ENCODE results near the gene SHB.
A peak's percentile ranks its signal among the peaks of the same experiment; 100 is the strongest.

SHB gene

DNA sequence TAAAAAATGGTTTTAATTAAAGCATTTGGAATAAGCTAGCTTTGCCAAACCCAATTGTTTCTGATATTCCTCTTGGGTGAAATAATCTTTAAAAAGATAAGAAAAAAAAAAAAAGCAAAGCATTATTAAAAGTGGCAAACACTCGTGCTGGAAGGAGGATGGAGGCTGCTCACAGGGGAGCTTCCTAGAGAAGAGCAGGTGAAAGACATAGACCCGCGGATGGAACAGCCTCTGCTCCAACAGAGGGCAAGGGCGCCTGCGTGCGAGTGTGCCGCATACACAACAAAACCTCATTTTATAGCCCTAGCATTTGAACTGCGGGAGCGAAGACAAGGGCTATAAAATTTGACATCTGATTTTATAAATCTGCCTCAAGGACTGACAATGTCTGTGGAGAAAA lies 131.7 kb downstream of the SHB start:
- H3K23ac ChIP-seq (ENCODE audit: low read length in 2 of 2): no peak overlapping the region
- peak overlapping the region; percentile 73 for H2AK5ac ChIP-seq (ENCODE audit: low read length, severe bottlenecking)
- peaks cover 20 to 40% of the 10 kb centered on the region in 2 experiments for H3K36me3 ChIP-seq (ENCODE audit: control insufficient read depth in 1 of 2, insufficient read depth in 2 of 2, low read depth in 1 of 2, low read length in 2 of 2)
- H2BK5ac ChIP-seq (ENCODE audit: low read depth, low read length, poor library complexity, severe bottlenecking): no peak overlapping the region
- H4K8ac ChIP-seq (ENCODE audit: low read length): peak overlapping the region; percentile 88
- 63% methylated on average over 5 of the region's 9 CpGs for WGBS
- peak overlapping the region; percentile 90 for H4K91ac ChIP-seq (ENCODE audit: low read length)
- H3K18ac ChIP-seq (ENCODE audit: low read depth in 1 of 2, low read length in 2 of 2): peak overlapping the region; percentile 79 to 96
- H3K9me3 ChIP-seq (ENCODE audit: control insufficient read depth, low read length): no peaks in the 10 kb centered on the region
- peak overlapping the region; percentile 91 for H2BK120ac ChIP-seq (ENCODE audit: low read depth, low read length)
- no peaks in the 10 kb centered on the region for H3K27me3 ChIP-seq (ENCODE audit: control insufficient read depth in 1 of 2, insufficient read depth in 1 of 2, low read length in 2 of 2)
- H3K27ac ChIP-seq (ENCODE audit: low read length, poor library complexity, severe bottlenecking): peak overlapping the region; percentile 79
- no peak overlapping the region for H2AFZ ChIP-seq (ENCODE audit: low read depth, low read length)
- peak overlapping the region; percentile 49 to 85 for H2BK12ac ChIP-seq (ENCODE audit: low read length in 2 of 2)
- peaks cover 43% of the 10 kb centered on the region for H3K4me1 ChIP-seq (ENCODE audit: control insufficient read depth, insufficient read depth, low read depth, low read length)
- H3K4me2 ChIP-seq (ENCODE audit: low read length, poor library complexity, severe bottlenecking): no peak overlapping the region
- H3K9ac ChIP-seq (ENCODE audit: low read length): peak overlapping the region; percentile 57
- peak overlapping the region; percentile 68 to 95 for H3K4ac ChIP-seq (ENCODE audit: low read depth in 1 of 2, low read length in 2 of 2)
- no peak overlapping the region for H3K4me3 ChIP-seq (ENCODE audit: insufficient read depth in 1 of 2, low read depth in 1 of 2, low read length in 2 of 2)
- H2BK15ac ChIP-seq (ENCODE audit: low read depth, poor library complexity, severe bottlenecking): no peak overlapping the region
- H3K14ac ChIP-seq (ENCODE audit: low read length in 2 of 2): no peak overlapping the region
- H3K79me1 ChIP-seq (replicated peaks; ENCODE audit: low read length, poor library complexity, severe bottlenecking): peaks cover 17% of the 10 kb centered on the region
- no peak for DNase-seq

DNA sequence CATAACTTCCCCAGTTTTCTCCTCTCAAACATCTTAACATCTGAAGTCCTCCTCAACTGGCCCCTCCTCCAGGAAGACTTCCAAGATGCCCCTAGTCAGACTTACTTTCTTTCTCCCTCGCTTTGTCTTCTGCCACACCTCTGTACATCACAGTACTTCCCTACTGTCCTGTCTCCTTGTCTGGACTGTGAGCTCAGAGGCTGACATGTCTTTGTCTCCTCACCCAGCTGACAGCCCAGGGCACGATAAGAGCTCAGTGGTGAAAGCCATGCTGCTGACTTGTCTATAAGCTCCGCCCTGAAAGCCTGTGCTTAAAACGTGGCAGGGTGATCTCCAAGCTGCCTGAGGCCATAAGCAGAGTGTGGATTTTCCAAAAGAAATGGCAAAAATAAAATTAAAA lies 132.1 kb downstream of the SHB start:
- H3K4me2 ChIP-seq (ENCODE audit: low read length, poor library complexity, severe bottlenecking): no peak overlapping the region
- H3K9me3 ChIP-seq (ENCODE audit: control insufficient read depth, low read length): no peaks in the 10 kb centered on the region
- no peak overlapping the region for H3K4ac ChIP-seq (ENCODE audit: low read depth in 1 of 2, low read length in 2 of 2)
- 30% methylated on average over 3 of the region's 4 CpGs for WGBS
- H3K79me1 ChIP-seq (replicated peaks; ENCODE audit: low read length, poor library complexity, severe bottlenecking): peaks cover 17% of the 10 kb centered on the region
- H3K4me3 ChIP-seq (ENCODE audit: insufficient read depth in 1 of 2, low read depth in 1 of 2, low read length in 2 of 2): no peak overlapping the region
- H2AFZ ChIP-seq (ENCODE audit: low read depth, low read length): no peak overlapping the region
- peaks cover 38% of the 10 kb centered on the region for H3K4me1 ChIP-seq (ENCODE audit: control insufficient read depth, insufficient read depth, low read depth, low read length)
- peak overlapping the region; percentile 41 for H4K8ac ChIP-seq (ENCODE audit: low read length)
- no peak overlapping the region for H3K23ac ChIP-seq (ENCODE audit: low read length in 2 of 2)
- H3K18ac ChIP-seq (ENCODE audit: low read depth in 1 of 2, low read length in 2 of 2): peak overlapping the region; percentile 1 to 29
- no peak overlapping the region for H3K14ac ChIP-seq (ENCODE audit: low read length in 2 of 2)
- H2BK5ac ChIP-seq (ENCODE audit: low read depth, low read length, poor library complexity, severe bottlenecking): no peak overlapping the region
- peak overlapping the region in 1 of 2 experiments; percentile 4 for H2BK12ac ChIP-seq (ENCODE audit: low read length in 2 of 2)
- peak; percentile 92 for DNase-seq
- no peak overlapping the region for H2BK15ac ChIP-seq (ENCODE audit: low read depth, poor library complexity, severe bottlenecking)
- no peaks in the 10 kb centered on the region for H3K27me3 ChIP-seq (ENCODE audit: control insufficient read depth in 1 of 2, insufficient read depth in 1 of 2, low read length in 2 of 2)
- H3K9ac ChIP-seq (ENCODE audit: low read length): peak overlapping the region; percentile 57
- peak overlapping the region; percentile 24 for H2BK120ac ChIP-seq (ENCODE audit: low read depth, low read length)
- peaks cover 16 to 36% of the 10 kb centered on the region in 2 experiments for H3K36me3 ChIP-seq (ENCODE audit: control insufficient read depth in 1 of 2, insufficient read depth in 2 of 2, low read depth in 1 of 2, low read length in 2 of 2)
- H4K91ac ChIP-seq (ENCODE audit: low read length): peak overlapping the region; percentile 44
- peak overlapping the region; percentile 6 for H3K27ac ChIP-seq (ENCODE audit: low read length, poor library complexity, severe bottlenecking)
- peak overlapping the region; percentile 6 for H2AK5ac ChIP-seq (ENCODE audit: low read length, severe bottlenecking)

DNA sequence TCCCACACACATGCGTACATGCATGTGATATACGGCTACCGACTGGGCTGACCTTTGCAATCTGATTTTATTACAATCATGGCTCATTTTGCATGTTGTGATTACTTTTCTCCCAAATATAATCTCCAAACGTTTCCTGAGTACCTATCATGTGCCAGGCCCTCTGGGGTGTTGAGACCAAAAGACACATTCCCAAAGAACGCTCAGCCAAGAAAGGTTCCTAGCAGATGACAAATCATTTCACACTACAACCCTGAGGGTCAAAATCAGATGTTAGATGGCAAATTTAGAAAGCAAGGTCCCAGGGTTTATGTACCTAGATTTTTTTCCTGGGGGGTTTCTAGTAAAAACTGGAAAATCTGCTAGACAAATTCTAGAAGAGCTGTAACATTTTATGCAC lies 132.7 kb downstream of the SHB start:
- Histone ChIP-seq H2BK120ac (ENCODE audit: low read depth, low read length) (no peak overlapping the region), H2BK15ac (ENCODE audit: low read depth, poor library complexity, severe bottlenecking) (no peak overlapping the region), H2BK12ac (ENCODE audit: low read length in 2 of 2) (peak overlapping the region in 1 of 2 experiments; percentile 39), H3K23ac (ENCODE audit: low read length in 2 of 2) (no peak overlapping the region), H2AK5ac (ENCODE audit: low read length, severe bottlenecking) (no peak overlapping the region), H3K27me3 (ENCODE audit: control insufficient read depth in 1 of 2, insufficient read depth in 1 of 2, low read length in 2 of 2) (no peaks in the 10 kb centered on the region), H2BK5ac (ENCODE audit: low read depth, low read length, poor library complexity, severe bottlenecking) (no peak overlapping the region), H3K9ac (ENCODE audit: low read length) (peak overlapping the region; percentile 57), H3K4me1 (ENCODE audit: control insufficient read depth, insufficient read depth, low read depth, low read length) (peaks cover 35% of the 10 kb centered on the region), H4K91ac (ENCODE audit: low read length) (no peak overlapping the region), H4K8ac (ENCODE audit: low read length) (no peak overlapping the region), H2AFZ (ENCODE audit: low read depth, low read length) (no peak overlapping the region), H3K9me3 (ENCODE audit: control insufficient read depth, low read length) (no peaks in the 10 kb centered on the region), H3K36me3 (ENCODE audit: control insufficient read depth in 1 of 2, insufficient read depth in 2 of 2, low read depth in 1 of 2, low read length in 2 of 2) (peaks cover 12 to 33% of the 10 kb centered on the region in 2 experiments), H3K14ac (ENCODE audit: low read length in 2 of 2) (no peak overlapping the region), H3K18ac (ENCODE audit: low read depth in 1 of 2, low read length in 2 of 2) (no peak overlapping the region), H3K4me3 (ENCODE audit: insufficient read depth in 1 of 2, low read depth in 1 of 2, low read length in 2 of 2) (no peak overlapping the region), H3K4ac (ENCODE audit: low read depth in 1 of 2, low read length in 2 of 2) (peak overlapping the region in 1 of 2 experiments; percentile 9), H3K79me1 (replicated peaks; ENCODE audit: low read length, poor library complexity, severe bottlenecking) (peaks cover 17% of the 10 kb centered on the region), H3K4me2 (ENCODE audit: low read length, poor library complexity, severe bottlenecking) (no peak overlapping the region), H3K27ac (ENCODE audit: low read length, poor library complexity, severe bottlenecking) (peak overlapping the region; percentile 6)
- no peak for DNase-seq
- WGBS: 81% methylated on average over 5 of the region's 5 CpGs

DNA sequence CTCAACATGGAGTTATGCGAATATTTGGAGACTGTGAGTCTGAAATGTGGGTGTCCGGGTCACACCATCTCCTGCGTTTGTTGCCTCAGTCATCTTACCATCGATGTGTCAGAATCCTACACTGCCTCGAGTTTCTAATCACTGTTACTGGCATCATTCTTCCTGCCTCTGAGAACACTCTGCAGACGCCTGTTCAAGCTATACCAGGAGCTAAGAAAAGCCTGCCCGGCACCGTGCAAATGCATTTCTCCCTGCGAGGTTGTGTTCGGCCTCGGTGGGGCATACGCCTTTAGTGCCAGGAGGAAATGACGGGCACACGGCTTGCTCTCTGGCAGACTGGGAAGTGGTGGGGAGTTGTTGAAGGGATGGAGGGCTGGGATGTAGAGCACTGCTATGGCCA lies 133.9 kb downstream of the SHB start:
- H3K4me2 ChIP-seq (ENCODE audit: low read length, poor library complexity, severe bottlenecking): no peak overlapping the region

More for the DNA sequence above, 133.9 kb downstream of the SHB start:
- Histone ChIP-seq H3K14ac (ENCODE audit: low read length in 2 of 2) (no peak overlapping the region), H2BK12ac (ENCODE audit: low read length in 2 of 2) (no peak overlapping the region), H2BK15ac (ENCODE audit: low read depth, poor library complexity, severe bottlenecking) (no peak overlapping the region), H3K36me3 (ENCODE audit: control insufficient read depth in 1 of 2, insufficient read depth in 2 of 2, low read depth in 1 of 2, low read length in 2 of 2) (peaks cover 5 to 34% of the 10 kb centered on the region in 2 experiments), H4K91ac (ENCODE audit: low read length) (no peak overlapping the region), H2AK5ac (ENCODE audit: low read length, severe bottlenecking) (no peak overlapping the region), H4K8ac (ENCODE audit: low read length) (no peak overlapping the region), H3K4ac (ENCODE audit: low read depth in 1 of 2, low read length in 2 of 2) (no peak overlapping the region), H2BK120ac (ENCODE audit: low read depth, low read length) (no peak overlapping the region), H2AFZ (ENCODE audit: low read depth, low read length) (no peak overlapping the region), H3K4me1 (ENCODE audit: control insufficient read depth, insufficient read depth, low read depth, low read length) (peaks cover 31% of the 10 kb centered on the region), H3K9me3 (ENCODE audit: control insufficient read depth, low read length) (no peaks in the 10 kb centered on the region), H3K79me1 (replicated peaks; ENCODE audit: low read length, poor library complexity, severe bottlenecking) (peaks cover 15% of the 10 kb centered on the region), H3K27me3 (ENCODE audit: control insufficient read depth in 1 of 2, insufficient read depth in 1 of 2, low read length in 2 of 2) (no peaks in the 10 kb centered on the region), H3K18ac (ENCODE audit: low read depth in 1 of 2, low read length in 2 of 2) (no peak overlapping the region), H3K4me3 (ENCODE audit: insufficient read depth in 1 of 2, low read depth in 1 of 2, low read length in 2 of 2) (no peak overlapping the region), H3K9ac (ENCODE audit: low read length) (no peak overlapping the region), H2BK5ac (ENCODE audit: low read depth, low read length, poor library complexity, severe bottlenecking) (no peak overlapping the region), H3K27ac (ENCODE audit: low read length, poor library complexity, severe bottlenecking) (no peak overlapping the region), H3K23ac (ENCODE audit: low read length in 2 of 2) (no peak overlapping the region)
- no peak for DNase-seq
- WGBS: 95% methylated on average over 14 of the region's 14 CpGs

All from mesenchymal stem cell (in vitro differentiated cells and primary cell).